HG03558 (cell line): ENCODE measurements around the gene ABCB1.
"Not testable (repeated sequence)": the region's sequence is repeated elsewhere in the genome, so short reads cannot be mapped to it uniquely, and the experiment has no call there.

ENCODE experiments used
- ATAC-seq: cut with Tn5 transposase; IDR thresholded peaks from one replicate; pipeline ENCODE4 v1.9.1; 2021; ENCODE audit warnings: moderate number of reproducible peaks; ENCODE audit not compliant: unreplicated experiment; ENCODE audit errors: extremely low read depth

ABCB1 gene

DNA sequence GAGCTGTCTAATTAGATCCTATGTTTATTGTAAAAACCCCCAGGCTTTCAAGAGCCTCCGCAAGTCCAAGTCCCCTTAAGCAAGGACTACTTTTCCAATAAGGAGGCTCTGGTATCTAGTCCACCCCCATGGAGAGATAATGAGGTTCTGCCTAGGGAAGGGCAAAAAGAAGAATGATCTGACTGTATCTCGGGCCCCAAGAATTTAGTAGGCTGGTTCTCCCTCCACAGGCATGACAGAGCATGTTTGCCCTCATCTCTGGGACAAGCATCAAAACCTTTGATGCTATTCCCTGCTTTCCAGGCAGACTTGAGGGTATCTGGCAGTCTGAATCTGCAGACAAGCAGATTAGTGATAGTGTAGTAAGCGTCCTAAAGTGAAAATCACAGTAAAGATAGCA, 19.0 kb downstream of the ABCB1 start:
- no peak for ATAC-seq

DNA sequence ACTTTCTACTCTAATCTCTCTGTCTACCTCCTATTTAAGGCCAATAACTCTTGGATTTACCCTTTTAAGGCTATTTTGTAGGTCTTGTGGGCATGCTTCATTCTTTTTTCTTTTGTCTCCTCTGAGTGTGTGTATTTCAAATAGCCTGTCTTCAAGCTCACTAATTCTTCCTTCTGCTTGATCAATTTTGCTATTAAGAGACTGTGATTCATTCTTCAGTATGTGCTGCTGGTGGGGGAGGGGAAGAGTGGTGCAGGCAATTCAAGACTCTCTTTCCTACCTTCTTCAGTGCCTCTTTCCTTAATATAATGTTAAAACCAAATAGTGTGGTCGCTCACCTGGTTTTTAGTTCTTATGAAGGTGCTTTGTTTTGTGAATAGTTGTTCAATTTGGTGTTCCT, 20.0 kb downstream of the ABCB1 start:
- no peak for ATAC-seq

DNA sequence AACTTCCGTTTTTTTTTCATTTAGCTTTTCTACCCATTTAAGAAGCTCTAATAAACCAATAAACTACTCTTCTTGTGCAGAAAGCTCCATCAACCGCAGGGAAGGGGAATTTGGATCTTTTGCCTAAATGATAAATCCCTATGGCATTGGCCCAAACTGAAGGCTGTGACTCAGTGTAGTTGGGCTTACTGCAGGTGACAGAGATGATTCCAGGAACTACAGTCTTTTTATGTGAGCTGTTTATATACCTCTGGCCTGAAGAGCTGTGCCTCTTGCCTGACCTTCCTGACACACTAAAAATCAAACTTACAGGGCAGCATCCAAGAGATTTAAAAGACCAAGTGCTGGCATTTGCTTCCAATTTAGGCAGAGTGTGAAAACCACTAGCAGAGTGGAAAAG, 25.2 kb downstream of the ABCB1 start:
- ATAC-seq = no peak

DNA sequence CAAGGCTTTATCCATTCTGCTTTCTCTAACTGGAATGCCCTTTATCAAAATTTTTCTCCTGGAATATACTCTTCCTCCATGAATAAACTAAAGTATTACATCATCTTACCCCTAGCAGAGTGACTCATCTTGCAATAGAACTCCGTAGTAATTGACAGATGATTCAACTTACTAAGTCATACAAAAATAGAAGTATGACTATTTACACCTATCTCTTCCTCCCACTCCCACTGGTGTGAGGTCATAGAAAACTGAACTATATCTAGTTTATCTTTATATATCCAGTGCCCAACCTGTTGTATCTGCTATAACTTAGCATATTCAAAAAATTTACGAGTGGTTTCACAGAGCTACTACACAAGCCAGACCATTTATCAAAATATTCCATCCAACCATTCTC, 26.1 kb downstream of the ABCB1 start:
- no peak for ATAC-seq

DNA sequence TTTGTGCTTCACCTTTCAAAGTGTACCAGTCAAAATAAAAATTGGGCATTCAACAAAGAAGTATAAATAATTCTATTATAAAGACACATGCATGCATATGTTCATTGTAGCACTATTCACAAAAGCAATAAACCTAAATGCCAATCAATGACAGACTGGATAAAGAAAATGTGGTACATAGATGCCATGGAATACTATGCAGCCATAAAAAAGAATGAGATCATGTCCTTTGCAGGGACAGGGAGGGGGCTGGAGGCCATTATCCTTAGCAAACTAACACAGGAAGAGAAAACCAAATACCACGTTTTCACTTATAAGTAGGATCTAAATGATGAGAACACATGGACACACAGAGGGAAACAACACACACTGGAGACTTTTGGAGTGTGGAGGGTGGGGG, 28.2 kb downstream of the ABCB1 start:
- not testable (repeated sequence) for ATAC-seq

DNA sequence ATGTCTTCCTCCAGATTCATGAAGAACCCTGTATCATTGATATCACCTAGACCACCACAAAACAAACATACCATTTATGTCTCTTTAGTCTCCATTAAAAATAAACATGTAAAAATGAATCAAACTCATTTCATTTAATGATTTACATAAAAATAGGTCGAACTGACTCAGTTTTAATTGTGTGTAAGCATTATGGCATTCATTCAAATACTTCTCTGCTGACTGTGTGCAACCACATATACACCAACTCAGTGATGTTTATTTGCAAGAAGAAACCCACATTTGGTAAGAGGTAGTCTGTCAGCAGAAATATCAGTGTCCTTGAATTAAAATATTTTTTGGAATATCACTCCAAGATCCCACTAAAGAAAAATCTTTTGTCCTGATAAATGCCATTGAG, 30.5 kb downstream of the ABCB1 start:
- no peak for ATAC-seq

DNA sequence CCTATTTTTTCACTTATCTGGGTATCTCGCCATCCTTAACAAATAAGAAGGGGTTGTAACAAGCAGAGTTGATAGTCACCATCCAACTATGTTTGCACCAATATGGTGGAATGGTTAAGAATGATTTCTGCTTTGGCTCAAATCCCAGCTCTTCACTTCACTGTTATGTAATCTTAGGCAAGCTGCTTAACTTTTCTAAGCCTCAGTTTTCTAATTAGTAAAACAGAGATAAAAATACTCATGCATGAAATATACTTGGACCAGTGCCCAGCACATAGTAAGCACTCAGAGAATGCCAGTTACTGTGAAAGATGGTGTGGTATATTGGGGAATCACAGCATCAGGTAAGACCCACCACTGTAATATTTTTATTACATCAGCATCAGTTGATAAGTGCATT, 33.6 kb downstream of the ABCB1 start:
- no peak for ATAC-seq

DNA sequence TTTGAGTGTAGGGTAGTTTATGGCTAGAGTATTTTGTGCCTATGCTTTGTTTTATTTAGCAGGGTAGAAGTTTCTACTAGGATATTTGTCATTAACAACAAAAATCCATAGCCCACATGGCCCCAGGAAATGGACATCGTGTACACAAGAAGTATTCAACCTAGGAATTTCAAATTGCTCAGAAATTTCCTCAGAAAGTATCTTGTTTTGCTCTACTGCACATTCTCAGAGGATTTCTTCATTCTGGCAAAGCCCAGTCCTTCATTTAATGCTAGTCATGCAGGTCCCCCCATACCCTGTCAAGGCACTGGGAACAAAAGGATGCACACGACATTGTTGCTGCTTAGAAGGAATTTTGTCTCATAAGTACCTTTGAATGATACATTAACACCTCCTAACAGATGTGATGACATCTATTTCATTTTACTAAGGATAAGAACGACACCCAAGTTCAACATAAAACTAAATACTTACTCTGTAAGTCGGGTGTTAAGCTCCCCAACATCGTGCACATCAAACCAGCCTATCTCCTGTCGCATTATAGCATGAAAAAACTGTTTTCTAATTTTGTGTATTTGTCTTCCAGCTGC, 34.3 kb downstream of the ABCB1 start:
- ATAC-seq = no peak

DNA sequence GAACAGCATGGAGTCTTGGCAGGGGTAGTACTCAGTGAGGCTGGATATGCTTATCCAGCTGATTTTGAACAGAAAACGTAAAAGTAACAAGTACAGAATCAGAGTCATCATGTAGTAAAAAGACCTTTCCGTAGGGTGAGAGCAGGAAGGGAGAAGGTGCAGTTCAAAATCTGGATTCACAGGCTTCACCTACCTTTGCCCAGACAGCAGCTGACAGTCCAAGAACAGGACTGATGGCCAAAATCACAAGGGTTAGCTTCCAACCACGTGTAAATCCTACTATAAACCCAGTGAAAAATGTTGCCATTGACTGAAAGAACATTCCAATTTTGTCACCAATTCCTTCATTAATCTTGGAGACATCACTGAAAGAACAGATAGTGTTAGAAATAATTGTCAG, 34.8 kb downstream of the ABCB1 start:
- ATAC-seq = no peak

DNA sequence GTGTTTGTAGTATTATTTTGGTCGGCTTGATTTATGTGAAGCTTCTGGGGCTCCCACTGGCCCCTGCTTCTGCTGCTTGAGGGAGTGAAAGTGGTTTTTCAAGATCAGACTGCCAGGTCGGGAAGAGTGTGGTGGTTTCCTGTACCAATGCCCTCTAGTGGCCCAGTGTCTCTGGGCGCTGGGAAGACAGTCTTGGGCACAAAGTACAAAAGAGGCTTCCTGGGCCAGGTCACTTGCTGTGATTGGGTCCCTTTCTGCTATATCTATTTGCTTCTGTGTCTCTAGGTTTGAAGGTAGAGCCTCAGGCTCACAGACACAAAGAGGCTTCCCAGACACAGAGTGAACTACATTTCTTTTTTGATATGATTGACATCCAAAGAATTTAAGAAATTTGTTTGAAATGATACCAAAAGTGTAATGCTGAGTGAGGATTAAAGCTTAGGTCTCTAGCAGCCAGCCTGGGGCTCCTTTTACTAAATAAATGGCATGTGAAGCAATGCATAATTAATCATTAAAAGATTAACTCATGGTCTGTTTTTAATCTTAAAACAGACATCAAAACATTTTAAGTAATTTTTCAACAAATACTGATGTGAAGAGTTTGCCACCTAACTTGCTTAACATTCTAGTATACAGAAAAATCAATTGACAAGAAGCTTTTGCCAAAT, 36.3 kb downstream of the ABCB1 start:
- ATAC-seq = peak; percentile 66

DNA sequence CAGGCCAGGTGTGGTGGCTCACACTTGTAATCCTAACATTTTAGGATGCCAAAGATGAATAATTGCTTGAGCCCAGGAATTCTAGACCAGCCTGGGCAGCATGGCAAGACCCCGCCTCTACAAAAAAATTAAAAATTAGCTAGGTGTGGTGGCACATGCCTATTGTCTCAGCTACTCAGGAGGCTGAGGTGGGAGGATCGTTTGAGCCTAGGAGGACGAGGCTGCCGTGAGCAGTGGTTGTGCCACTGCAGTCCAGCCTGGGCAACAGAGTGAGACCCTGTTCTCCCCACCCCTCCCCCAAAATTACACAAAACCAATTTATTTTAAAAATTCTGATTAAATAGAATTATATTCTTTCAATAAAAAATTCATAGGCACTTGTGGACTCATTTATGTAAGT, 39.0 kb downstream of the ABCB1 start:
- no peak for ATAC-seq

DNA sequence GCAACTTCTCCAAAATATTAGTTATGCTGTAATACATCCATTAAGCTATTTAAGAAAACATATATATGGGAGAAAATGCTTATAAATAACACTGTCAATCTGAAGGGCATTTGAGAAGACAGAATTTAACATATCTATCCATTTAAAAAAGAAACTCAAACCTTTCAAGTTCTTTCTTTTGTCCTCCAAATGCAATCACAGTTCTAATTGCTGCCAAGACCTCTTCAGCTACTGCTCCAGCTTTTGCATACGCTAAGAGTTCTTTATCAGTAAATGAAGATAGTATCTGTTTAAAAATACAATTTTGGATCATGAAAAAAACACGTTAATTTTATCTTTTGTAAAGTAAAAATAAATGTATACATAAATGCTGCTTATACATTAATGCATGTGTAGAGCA, 39.6 kb downstream of the ABCB1 start:
- no peak for ATAC-seq

DNA sequence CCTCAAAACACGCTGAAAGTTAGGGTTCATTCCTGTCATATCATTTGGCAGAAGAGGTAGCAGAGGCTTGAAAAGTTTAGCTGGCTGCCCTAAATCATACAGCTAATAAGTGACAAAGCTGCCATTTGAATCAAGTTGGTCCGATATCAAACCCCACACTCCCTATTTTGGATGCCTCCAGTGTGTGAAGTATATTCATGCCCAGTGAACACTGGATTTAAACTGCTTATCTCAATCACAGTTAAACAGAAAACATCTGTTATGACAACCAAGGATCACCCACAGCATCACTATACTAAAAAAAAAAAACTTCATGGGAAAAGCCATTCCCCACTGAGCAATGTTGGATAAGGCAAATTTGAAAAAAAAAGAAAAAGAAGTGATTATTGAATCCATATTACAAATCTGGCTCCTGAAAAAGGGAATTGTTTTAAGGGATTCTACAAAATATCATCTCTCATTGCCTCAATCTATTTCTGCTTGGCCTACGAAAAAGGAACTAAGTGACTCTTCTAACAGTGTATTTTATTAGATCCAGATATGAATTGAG, 48.3 kb downstream of the ABCB1 start:
- ATAC-seq = no peak

DNA sequence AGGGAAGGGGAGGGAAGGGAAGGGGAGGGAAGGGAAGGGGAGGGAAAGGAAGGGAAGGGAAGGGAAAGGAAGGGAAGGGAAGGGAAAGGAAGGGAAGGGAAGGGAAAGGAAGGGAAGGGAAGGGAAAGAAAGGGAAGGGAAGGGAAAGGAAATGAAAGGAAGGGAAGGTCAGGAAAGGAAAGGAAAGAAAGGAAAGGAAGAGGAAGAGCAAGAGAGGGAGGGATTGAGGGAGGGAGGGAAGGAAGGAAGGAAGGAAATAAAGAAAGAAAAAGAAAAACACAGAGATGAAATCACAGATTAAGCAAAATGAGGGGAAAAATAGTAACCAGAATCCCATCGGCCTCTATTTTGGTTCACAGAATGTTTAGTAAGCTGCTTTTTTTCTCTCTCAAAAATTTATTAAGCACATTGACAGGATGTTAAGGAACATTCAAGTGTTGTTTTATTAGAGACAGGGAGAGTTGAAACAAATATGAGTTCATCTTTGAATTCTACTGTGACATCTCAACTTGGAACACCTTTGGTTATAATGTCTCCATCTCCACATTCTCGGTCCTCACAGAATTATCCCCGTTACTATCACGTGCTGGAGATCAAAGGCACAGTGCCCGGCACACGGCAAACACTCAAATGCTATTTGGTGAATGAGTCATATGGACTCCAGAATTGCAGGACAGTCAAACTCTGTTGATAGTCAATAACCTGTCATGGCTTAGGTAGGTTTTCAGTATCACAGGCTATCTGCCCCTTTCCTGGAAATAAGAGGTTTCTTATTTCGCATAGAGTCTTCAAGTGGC, 52.4 kb downstream of the ABCB1 start:
- no peak for ATAC-seq

DNA sequence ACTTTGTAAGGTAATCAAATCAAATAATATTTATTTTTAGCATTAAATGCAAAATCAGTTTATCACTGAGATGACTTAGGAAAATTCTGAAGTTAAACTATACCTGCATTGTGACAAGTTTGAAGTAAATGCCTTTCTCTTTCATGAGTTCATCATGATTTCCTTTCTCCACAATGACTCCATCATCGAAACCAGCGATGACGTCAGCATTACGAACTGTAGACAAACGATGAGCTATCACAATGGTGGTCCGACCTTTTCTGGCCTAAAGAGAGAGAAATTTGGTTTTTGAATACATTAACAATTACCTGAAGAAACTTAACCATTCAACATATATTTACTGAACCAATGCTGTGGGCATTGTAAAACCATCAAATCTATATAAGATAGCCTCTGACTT, 54.9 kb downstream of the ABCB1 start:
- no peak for ATAC-seq

DNA sequence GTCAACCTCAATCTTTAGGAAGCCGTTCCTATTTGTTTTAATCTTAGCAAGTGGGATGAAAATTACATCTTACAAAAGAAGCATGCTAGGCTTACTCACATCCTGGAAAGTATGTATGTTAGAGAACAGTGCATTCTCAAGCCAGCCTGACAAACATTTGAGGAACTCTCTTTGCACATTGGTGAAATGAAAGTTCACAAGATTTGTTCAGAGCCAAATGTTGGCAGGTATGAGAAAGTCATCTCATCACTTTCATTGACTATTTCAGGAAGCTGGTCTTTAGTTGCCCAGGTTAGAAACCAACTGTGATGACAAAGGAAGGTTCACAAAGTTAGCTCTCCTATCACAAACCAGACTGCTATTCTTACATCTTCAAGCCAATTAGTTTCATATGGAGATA, 57.1 kb downstream of the ABCB1 start:
- ATAC-seq = no peak

DNA sequence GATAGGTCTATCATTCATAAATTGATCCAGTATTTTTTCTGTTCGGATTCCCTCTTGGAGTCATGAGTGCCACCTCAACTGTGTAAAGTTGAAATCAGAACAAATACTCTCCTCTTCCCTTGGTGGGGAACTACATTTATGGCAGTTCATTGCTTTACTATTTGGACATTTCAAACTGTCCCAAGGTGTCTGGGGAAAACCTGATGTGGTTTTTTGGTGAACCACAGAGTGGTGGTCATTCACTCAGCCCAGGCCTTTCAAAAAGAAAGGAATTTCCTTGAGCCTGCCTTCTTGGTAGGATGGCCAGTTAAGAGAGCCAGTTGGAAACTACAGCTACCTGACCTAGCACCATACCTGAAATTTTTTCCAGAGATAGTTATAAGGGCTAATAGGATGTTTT, 59.0 kb downstream of the ABCB1 start:
- no peak for ATAC-seq

DNA sequence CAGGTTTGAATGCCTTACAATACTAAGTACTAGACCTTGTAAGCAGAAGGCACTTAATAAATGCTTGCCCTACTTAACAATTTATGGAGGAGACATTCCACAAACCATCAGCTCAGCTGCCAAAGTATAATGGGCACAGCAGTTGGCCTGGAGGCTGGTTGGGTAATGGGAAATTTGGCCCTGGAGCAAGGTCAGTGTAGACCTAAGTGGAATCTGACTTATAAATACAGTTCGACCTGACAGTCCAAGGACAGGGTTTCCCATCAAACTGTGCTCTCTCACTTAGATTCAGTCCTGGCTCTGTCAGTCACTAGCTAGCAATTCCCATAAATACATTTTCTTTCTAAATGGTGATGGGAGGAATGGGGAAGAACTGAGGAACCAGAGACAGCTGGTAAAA, 62.6 kb downstream of the ABCB1 start:
- ATAC-seq = no peak

DNA sequence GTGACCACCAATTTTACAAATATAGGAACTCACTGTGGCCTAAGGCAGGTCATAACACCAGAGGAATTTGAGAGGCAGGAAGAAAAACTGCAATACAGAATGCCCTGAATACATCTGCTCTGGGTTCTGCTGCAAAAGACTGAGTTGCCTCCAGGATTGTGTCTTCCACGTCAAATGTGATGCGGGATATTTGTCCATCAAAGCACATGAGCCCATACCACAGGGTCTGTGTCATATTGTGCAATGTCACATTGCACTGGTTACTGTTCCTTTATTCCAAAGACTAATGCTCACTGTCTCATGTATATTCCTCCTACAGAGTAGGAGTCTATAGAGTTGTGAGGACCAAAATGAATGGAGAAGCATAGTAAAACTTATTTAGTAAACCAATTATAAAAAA, 66.6 kb downstream of the ABCB1 start:
- no peak for ATAC-seq

DNA sequence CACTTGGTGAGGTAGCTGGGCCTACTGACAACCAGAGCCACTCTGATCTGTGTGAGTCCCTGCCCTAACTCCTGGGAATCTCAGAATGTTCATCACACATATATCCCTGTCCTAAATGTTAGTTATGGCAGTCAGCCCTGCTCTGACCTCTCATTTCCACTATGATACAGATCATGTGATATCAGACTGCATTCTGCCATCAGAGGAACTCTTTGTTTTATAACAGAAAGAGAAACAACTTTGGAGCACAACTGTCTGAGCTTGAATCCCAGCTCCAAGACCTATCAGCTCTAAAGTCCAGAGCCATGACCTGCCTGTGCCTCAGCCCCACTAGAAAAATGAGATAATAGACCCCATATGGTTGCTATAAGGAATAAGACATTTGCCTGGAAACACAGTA, 70.6 kb downstream of the ABCB1 start:
- no peak for ATAC-seq

DNA sequence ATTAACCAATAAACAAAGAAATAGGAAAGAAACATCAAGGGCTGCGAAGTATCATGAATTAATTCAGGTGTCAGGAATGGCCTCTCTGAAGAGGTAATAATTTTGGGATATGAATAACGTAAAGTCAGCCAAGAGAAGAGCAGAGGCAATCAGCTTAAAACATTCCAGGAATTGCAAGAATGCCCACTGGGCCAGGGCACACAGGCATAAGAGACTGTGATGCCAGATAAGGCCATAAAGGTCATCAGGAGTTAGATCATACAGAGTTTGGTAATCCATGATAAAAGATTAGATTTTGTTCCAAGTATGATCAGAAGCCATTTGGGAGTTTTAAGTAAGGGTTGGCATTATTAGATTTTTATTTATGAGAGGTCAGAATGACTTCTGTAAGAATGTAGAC, 72.0 kb downstream of the ABCB1 start:
- ATAC-seq = no peak
